HG03565 (cell line): Measurements from ENCODE around the gene ZNF557.
"Not testable (repeated sequence)": the region's sequence is repeated elsewhere in the genome, so short reads cannot be mapped to it uniquely, and the experiment has no call there.

ENCODE experiments used
- ATAC-seq: cut with Tn5 transposase; IDR thresholded peaks from one replicate; pipeline ENCODE4 v1.9.1; 2021; ENCODE audit warnings: mild to moderate bottlenecking, moderate library complexity; ENCODE audit not compliant: unreplicated experiment

The ZNF557 gene

GRCh38 chr19:7069042-7069903, at the start of gene ZNF557:
Gene ZNF557, plus strand, starts transcription at chr19:7069703. Its CDS starts 5,372 bp downstream, at chr19:7075075.
- peak; percentile 78 for ATAC-seq

- not testable (repeated sequence) for ATAC-seq
Observed at GRCh38 chr19:7021331-7021730, 48.2 kb upstream of the ZNF557 start, which contains the start of gene MBD3L2B. Gene MBD3L2B, minus strand, starts transcription at chr19:7021431. Its CDS starts 34 bp downstream, at chr19:7021397.

DNA sequence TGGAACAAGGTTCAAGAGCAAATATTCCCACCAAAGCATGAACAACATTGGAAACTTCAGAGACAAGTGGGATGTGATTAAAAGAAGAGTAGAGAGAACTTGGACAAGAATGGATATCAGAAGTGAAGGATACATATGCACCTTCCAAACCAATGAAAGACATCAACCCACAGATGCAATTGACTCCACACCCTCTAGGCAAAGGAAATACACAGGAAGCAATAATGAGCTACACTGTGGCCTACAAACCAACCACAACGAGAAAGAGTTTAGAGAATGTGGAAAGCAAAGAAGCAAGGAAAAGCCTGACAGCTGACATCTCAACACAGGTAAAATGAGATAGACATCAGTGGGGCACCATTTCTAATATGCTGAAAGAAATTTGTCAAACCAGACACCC, 40.7 kb upstream of the ZNF557 start:
- not testable (repeated sequence) for ATAC-seq

DNA sequence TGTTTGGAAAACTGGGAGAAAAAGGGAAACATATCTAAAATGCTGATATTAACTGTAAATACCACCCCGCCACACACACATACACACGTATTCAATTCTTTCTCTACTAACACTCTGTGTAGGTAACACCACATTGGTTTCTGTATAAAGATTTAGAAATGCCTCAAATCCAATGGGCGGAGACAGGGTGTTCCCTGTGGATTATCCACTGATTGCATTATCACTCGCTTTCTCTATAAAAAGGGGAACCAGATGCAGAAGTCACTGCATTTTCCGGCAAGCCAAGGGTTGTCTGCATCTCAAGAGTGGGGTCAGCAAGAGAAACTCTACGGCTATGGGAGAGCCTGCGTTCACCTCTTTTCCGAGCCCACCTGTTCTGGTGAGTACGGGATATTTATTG, 39.2 kb upstream of the ZNF557 start, which contains the start of gene MBD3L5:
TSS of gene MBD3L5 (plus strand) at position 301 of the 400 bp plus-strand sequence. CDS start at position 335, 34 bp downstream.
- ATAC-seq = not testable (repeated sequence)

DNA sequence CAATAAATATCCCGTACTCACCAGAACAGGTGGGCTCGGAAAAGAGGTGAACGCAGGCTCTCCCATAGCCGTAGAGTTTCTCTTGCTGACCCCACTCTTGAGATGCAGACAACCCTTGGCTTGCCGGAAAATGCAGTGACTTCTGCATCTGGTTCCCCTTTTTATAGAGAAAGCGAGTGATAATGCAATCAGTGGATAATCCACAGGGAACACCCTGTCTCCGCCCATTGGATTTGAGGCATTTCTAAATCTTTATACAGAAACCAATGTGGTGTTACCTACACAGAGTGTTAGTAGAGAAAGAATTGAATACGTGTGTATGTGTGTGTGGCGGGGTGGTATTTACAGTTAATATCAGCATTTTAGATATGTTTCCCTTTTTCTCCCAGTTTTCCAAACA, 29.4 kb upstream of the ZNF557 start, which contains the start of gene MBD3L4:
TSS of gene MBD3L4 (minus strand) at position 101 of the 400 bp plus-strand sequence. CDS start at position 66, 35 bp downstream.
- ATAC-seq = not testable (repeated sequence)

GRCh38 chr19:7041563-7041962, 27.9 kb upstream of the ZNF557 start:
- ATAC-seq = not testable (repeated sequence)

- not testable (repeated sequence) for ATAC-seq
Observed at GRCh38 chr19:7049021-7049420, 20.5 kb upstream of the ZNF557 start, which contains the start of gene MBD3L2. Gene MBD3L2, plus strand, starts transcription at chr19:7049321. Its CDS starts 53 bp downstream, at chr19:7049374.

DNA sequence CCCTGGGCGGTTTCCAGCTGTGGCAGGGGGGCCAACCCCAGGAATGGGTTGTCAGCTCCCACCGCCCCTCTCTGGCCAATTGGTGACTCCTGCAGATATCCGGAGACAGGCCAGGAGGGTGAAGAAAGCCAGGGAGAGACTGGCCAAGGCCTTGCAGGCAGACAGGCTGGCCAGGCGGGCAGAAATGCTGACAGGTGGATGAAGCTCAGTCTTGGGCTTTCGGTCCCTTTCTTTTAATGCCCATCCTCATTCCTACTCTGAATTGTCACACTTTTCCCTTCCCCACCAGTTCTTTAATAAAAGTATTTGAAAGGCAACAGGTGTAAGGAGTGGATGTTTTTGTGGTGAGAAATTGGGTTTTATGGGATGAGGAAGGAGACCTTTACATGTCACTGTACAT, 18.1 kb upstream of the ZNF557 start:
- ATAC-seq = not testable (repeated sequence)

DNA sequence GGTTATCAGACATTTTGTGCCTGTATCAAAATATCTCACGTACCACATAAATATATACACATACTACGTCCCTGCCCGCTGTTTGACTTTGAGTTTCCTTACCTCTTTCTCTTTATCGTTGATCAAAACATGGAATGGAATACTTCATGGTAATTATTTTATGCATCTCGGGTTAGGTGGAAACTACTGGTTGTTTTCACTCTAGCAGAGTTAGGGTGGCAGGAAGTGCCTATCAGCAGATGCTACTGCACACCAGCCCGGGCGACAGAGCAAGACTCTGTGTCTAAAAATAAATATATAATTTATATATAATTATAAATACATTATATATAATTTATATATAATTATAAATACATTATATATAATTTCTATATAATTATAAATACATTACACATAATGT, 16.6 kb upstream of the ZNF557 start:
- ATAC-seq = not testable (repeated sequence)

DNA sequence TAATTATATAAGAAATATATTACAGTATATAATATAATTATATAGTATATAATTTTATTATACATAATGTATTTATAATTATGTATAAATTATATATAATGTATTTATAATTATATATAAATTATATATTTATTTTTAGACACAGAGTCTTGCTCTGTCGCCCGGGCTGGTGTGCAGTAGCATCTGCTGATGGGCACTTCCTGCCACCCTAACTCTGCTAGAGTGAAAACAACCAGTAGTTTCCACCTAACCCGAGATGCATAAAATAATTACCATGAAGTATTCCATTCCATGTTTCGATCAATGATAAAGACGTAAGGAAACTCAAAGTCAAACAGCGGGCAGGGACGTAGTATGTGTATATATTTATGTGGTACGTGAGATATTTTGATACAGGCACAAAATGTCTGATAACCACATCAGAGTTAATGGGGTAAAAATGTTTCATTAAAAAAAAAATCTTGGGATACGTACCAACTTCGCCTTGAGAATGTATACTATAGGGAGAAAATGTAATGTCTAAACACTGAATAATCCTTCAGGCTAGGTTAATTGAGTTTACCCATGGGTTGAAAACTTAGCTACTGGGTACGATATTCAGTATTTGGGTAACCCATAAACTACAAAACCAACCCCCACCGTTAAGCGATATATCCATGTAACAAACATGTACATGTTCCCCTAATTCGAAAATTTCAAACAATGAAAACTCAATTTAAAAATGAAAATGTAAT, 14.7 kb upstream of the ZNF557 start:
- ATAC-seq = not testable (repeated sequence)

DNA sequence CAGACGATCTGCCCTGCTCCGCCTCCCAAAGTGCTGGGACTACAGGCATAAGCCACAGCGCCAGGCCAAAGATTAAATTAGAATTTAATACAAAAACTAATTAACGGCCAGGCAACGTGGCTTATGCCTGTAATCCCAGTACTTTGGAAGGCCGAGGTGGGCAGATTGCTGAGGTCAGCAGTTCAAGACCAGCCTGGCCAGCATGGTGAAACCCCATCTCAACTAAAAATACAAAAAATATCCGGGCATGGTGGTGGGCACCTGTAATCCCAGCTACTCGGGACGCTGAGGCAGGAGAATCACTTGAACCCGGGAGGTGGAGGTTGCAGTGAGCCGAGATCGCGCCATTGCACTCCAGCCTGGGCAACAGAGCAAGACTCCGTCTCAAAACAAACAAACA, 13.8 kb upstream of the ZNF557 start:
- ATAC-seq = not testable (repeated sequence)

- not testable (repeated sequence) for ATAC-seq
Observed at GRCh38 chr19:7056371-7056770, 13.1 kb upstream of the ZNF557 start.

DNA sequence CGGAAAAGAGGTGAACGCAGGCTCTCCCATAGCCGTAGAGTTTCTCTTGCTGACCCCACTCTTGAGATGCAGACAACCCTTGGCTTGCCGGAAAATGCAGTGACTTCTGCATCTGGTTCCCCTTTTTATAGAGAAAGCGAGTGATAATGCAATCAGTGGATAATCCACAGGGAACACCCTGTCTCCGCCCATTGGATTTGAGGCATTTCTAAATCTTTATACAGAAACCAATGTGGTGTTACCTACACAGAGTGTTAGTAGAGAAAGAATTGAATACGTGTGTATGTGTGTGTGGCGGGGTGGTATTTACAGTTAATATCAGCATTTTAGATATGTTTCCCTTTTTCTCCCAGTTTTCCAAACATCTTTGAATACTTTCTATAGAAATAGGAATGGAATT, 10.9 kb upstream of the ZNF557 start, which contains the start of gene MBD3L3:
TSS of gene MBD3L3 (minus strand) at position 101 of the 400 bp plus-strand sequence. CDS start at position 30, 71 bp downstream.
- ATAC-seq = not testable (repeated sequence)

DNA sequence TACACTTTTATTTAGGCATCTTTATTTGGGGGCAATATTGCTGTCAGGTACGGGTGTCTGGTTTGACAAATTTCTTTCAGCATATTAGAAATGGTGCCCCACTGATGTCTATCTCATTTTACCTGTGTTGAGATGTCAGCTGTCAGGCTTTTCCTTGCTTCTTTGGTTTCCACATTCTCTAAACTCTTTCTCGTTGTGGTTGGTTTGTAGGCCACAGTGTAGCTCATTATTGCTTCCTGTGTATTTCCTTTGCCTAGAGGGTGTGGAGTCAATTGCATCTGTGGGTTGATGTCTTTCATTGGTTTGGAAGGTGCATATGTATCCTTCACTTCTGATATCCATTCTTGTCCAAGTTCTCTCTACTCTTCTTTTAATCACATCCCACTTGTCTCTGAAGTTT, 9.5 kb upstream of the ZNF557 start:
- ATAC-seq = not testable (repeated sequence)

GRCh38 chr19:7063339-7063738, 6.2 kb upstream of the ZNF557 start:
- ATAC-seq = no peak

DNA sequence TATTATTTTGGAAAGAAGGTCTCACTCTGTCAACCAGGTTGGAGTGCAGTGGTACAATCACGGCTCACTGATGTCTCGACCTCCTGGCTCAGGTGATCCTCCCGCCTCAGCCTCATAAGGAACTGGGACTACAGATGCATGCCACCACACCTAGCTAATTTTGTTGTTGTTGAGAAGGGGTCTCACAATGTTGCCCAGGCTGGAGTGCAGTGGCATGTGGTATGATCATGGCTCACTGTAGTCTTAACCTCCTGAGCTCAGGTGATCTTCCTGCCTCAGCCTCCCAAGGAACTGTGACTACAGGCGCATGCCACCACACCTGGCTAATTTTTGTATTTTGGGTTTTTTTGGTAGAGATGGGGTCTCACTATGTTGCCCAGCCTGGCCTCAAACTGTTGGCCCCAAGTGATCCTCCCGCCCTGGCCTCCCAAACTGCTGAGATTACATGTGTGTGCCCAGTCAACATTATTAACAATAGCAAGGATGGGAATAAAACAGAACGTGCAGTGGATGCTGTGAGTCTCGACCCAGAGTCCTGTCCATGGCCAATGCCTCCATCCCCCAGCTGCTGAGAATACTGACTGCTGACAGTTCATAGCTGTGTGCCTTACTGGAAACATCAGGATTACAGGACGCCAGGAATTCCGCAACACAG, 5.6 kb upstream of the ZNF557 start:
- ATAC-seq = no peak

GRCh38 chr19:7067122-7067521, 2.4 kb upstream of the ZNF557 start:
- not testable (repeated sequence) for ATAC-seq

DNA sequence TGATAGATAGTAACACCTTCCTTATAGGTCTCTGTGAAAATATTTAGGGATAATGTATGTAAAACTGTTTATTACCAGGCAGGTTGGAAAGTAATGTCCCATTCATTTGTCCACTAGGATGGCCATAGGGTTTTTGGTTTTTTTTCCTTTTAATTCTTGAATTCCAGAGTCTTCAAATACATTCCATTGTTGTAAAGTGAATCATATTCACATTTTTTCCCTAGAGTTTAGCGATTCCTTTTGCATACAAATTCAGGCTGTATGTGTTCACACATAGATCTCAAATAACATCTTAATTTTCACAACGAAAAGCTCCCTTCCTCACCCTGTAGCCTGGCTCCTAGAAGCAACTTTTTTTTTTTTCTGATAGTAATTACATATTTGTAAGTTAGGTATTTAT, 1.8 kb upstream of the ZNF557 start:
- ATAC-seq = no peak

DNA sequence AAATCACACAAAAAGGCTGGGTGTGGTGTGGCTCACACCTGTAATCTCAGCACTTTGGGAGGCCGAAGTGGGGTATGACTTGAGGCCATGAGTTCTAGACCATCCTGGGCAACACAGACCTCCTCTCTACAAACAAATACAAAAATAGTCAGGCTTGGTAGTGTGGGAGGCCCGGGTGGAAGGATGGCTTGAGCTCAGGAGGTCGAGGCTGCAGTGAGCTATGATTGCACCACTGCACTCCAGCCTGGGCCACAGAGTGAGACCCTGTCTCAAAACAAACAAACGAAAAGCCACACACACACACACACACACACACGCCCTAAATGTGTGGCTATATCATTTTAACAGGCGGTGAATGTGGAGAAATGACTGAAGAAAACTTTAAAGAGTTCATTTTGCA, 904 bp upstream of the ZNF557 start:
- no peak for ATAC-seq

DNA sequence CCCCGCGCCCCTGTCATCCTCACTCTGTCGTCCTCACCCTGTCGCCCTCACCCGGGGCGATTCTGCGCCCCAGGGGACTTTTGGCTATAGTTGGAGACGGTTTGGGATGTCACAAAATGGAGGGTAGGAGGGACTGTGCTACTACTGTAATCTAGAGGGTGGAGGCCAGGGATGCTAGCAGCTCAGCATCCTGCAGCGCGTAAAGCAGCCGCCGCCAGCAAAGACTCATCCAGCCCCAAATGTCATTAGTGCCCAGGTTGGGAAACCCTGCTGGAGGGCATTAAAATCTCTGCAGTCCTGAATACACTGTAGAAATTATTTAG, 362 bp downstream of the ZNF557 start:
- no peak for ATAC-seq

DNA sequence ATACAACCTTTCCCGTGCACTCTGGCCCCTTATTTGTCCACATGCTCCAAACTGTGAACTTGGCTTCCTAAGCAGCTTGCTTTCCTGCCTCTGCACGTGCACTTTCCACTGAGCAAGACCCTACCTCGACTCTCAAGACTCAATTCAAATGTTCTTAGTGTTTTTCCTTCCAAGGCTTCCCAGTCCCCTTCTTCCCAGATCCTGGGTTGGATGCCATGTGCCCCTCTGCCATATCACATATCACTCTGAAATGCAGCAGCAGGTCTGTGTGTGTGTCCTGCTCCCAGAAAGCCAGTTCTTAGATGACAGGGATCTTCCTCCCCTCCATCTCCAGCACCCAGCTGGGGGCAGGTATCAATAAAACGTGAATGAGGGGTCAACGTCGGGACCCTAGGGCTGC, 3.0 kb downstream of the ZNF557 start:
- ATAC-seq = no peak
